H1 (cell line): ENCODE data around the gene PIP5K1B. TPM values are rescaled to one million over a fixed set of nuclear protein-coding genes. Genes with fewer than 3 reads are reported as not detected.

Experiments used
- CTCF ChIA-PET: fragments of 300-600 bp; sonication (Branson Sonifier 250); formaldehyde crosslinking; loops from one replicate; lab custom pipeline; 2021; ENCODE audit not compliant: partially characterized antibody; lab: Charles Lee
- POLR2A ChIA-PET: fragments of 300-600 bp; sonication (Branson Sonifier 250); formaldehyde crosslinking; loops from one replicate; lab custom pipeline; 2021; ENCODE audit warnings: inconsistent platforms; ENCODE audit not compliant: partially characterized antibody; lab: Charles Lee
- DNase-seq, 2 experiments: peaks; one replicate each; pipeline versions ENCODE4 v3.0.0 to v3.0.0-alpha.2; 2010 to 2022; ENCODE audit warnings: low spot score in 2 of 2, low read depth in 1 of 2, mixed read lengths in 1 of 2
- FAIRE-seq: peaks from 2 replicates; lab custom pipeline; 2011; peaks lifted over from hg19 to GRCh38; lab: Jason Lieb, UNC
- H2AFZ ChIP-seq: 2 replicates; pipeline ENCODE4 v1.8.1; 2012; ENCODE audit warnings: low read length, inconsistent platforms
- H2AK5ac ChIP-seq: 2 replicates; pipeline ENCODE4 v1.6.1; 2013; ENCODE audit warnings: low read depth, low read length
- H2BK120ac ChIP-seq: replicated peaks from 2 replicates; pipeline ENCODE3; 2013; ENCODE audit warnings: low read depth, low read length, inconsistent platforms
- H2BK12ac ChIP-seq: 2 replicates; pipeline ENCODE4 v1.6.1; 2013; ENCODE audit warnings: low read depth, low read length
- H2BK15ac ChIP-seq: 2 replicates; pipeline ENCODE4 v1.6.1; 2013; ENCODE audit warnings: low read length
- H2BK20ac ChIP-seq: 2 replicates; pipeline ENCODE4 v1.6.1; 2013; ENCODE audit warnings: low read length
- H2BK5ac ChIP-seq: 2 replicates; pipeline ENCODE4 v1.6.1; 2013; ENCODE audit warnings: low read depth, low read length
- H3K14ac ChIP-seq: 2 replicates; pipeline ENCODE4 v1.6.1; 2013; ENCODE audit warnings: inconsistent platforms; ENCODE audit not compliant: insufficient read length
- H3K18ac ChIP-seq: 2 replicates; pipeline ENCODE4 v1.6.1; 2013; ENCODE audit warnings: low read length; ENCODE audit errors: extremely low read depth
- H3K23ac ChIP-seq: 2 replicates; pipeline ENCODE4 v1.6.1; 2013; ENCODE audit warnings: inconsistent platforms; ENCODE audit not compliant: insufficient read length
- H3K23me2 ChIP-seq: 2 replicates; pipeline ENCODE4 v1.6.1; 2013; ENCODE audit warnings: low read depth, low read length
- H3K27ac ChIP-seq: 2 replicates; pipeline ENCODE4 v1.6.1; 2011; ENCODE audit warnings: low read depth, low read length, inconsistent platforms
- H3K27me3 ChIP-seq, 4 experiments: replicated peaks in 1 of 4; 1 replicate in 1 of 4; 2 replicates in 3 of 4; pipeline versions ENCODE4 v1.6.1 to v1.8.1; 2011 to 2013; ENCODE audit warnings: low read length in 3 of 4, mild to moderate bottlenecking in 3 of 4, inconsistent platforms in 2 of 4, mixed read lengths in 2 of 4, moderate library complexity in 1 of 4; ENCODE audit not compliant: control insufficient read depth in 3 of 4, insufficient read depth in 3 of 4; ENCODE audit errors: extremely low read depth in 1 of 4
- H3K36me3 ChIP-seq, 4 experiments: 2 replicates each; pipeline versions ENCODE4 v1.6.1 to v1.8.1; 2011 to 2013; ENCODE audit warnings: mild to moderate bottlenecking in 4 of 4, low read length in 3 of 4, moderate library complexity in 2 of 4, control low read depth in 1 of 4, inconsistent platforms in 1 of 4; ENCODE audit not compliant: insufficient read depth in 4 of 4, control insufficient read depth in 2 of 4
- H3K4ac ChIP-seq: replicated peaks from 2 replicates; pipeline ENCODE3; 2013; ENCODE audit warnings: low read length, low read depth, mixed read lengths, inconsistent platforms; ENCODE audit not compliant: insufficient read length
- H3K4me1 ChIP-seq, 4 experiments: replicated peaks in 1 of 4; 1 replicate in 1 of 4; 2 replicates in 3 of 4; pipeline versions ENCODE4 v1.6.1 to v1.8.1; 2011 to 2013; ENCODE audit warnings: low read length in 3 of 4, inconsistent platforms in 2 of 4, mixed read lengths in 1 of 4; ENCODE audit not compliant: insufficient read depth in 4 of 4, control insufficient read depth in 3 of 4
- H3K4me2 ChIP-seq, 2 experiments: 2 replicates each; pipeline versions ENCODE4 v1.6.1 to v1.8.1; 2011 to 2013; ENCODE audit warnings: low read depth in 2 of 2, low read length in 2 of 2, control low read depth in 1 of 2, inconsistent platforms in 1 of 2, mild to moderate bottlenecking in 1 of 2; ENCODE audit not compliant: insufficient read depth in 1 of 2
- H3K4me3 ChIP-seq, 4 experiments: fragments of 200-600, 300-600 bp in 1 of 4; sonication (generic), shearing (Covaris generic), sonication (Bioruptor Twin) in 1 of 4; 2 replicates each; pipeline versions ENCODE4 v1.5.1 to v1.8.1; 2011 to 2016; ENCODE audit warnings: low read length in 4 of 4, low read depth in 3 of 4, control low read depth in 2 of 4, inconsistent platforms in 2 of 4, mild to moderate bottlenecking in 2 of 4, mixed read lengths in 1 of 4, moderate library complexity in 1 of 4; ENCODE audit not compliant: insufficient read depth in 2 of 4; ENCODE audit errors: extremely low read depth in 1 of 4
- H3K56ac ChIP-seq: replicated peaks from 2 replicates; pipeline ENCODE3; 2013; ENCODE audit warnings: low read depth, mild to moderate bottlenecking, mixed read lengths, low read length, inconsistent platforms; ENCODE audit not compliant: insufficient read length
- H3K79me1 ChIP-seq: 2 replicates; pipeline ENCODE4 v1.6.1; 2013; ENCODE audit warnings: low read depth, low read length, control low read depth
- H3K79me2 ChIP-seq, 2 experiments: 2 replicates each; pipeline versions ENCODE4 v1.6.1 to v1.8.1; 2012 to 2013; ENCODE audit warnings: low read length in 2 of 2, mild to moderate bottlenecking in 2 of 2, inconsistent platforms in 1 of 2; ENCODE audit not compliant: insufficient read depth in 2 of 2, control insufficient read depth in 1 of 2
- H3K9ac ChIP-seq, 4 experiments: replicated peaks in 1 of 4; 1 replicate in 1 of 4; 2 replicates in 3 of 4; pipeline versions ENCODE4 v1.6.1 to v1.8.1; 2011 to 2013; ENCODE audit warnings: low read depth in 3 of 4, low read length in 3 of 4, control low read depth in 2 of 4, mild to moderate bottlenecking in 2 of 4, moderate library complexity in 2 of 4, inconsistent platforms in 1 of 4; ENCODE audit errors: extremely low read depth in 1 of 4
- H3K9me3 ChIP-seq, 2 experiments: 2 replicates each; pipeline versions ENCODE4 v1.6.1 to v1.8.1; 2012 to 2013; ENCODE audit warnings: mild to moderate bottlenecking in 2 of 2, moderate library complexity in 2 of 2, control low read depth in 1 of 2, inconsistent platforms in 1 of 2, low read depth in 1 of 2, low read length in 1 of 2, mixed read lengths in 1 of 2; ENCODE audit not compliant: insufficient read depth in 2 of 2
- H4K20me1 ChIP-seq, 2 experiments: replicated peaks in 1 of 2; 2 replicates each; pipeline versions ENCODE3 to v1.8.1; 2011 to 2013; ENCODE audit warnings: inconsistent platforms in 2 of 2, low read length in 2 of 2, mild to moderate bottlenecking in 1 of 2; ENCODE audit not compliant: insufficient read depth in 2 of 2, control insufficient read depth in 1 of 2
- H4K5ac ChIP-seq: 2 replicates; pipeline ENCODE4 v1.6.1; 2013; ENCODE audit warnings: low read length, low read depth, mixed read lengths, inconsistent platforms; ENCODE audit not compliant: insufficient read length
- H4K8ac ChIP-seq: 2 replicates; pipeline ENCODE4 v1.8.0; 2013; ENCODE audit warnings: mild to moderate bottlenecking, moderate library complexity, low read length, inconsistent platforms; ENCODE audit not compliant: insufficient read depth; ENCODE audit errors: extremely low read depth
- H4K91ac ChIP-seq: replicated peaks from 2 replicates; pipeline ENCODE3; 2013; ENCODE audit warnings: low read length, mixed read lengths, inconsistent platforms; ENCODE audit not compliant: insufficient read length
- BRCA1 ChIP-seq: IDR thresholded peaks from 2 replicates; pipeline ENCODE4 v1.6.1; 2012; ENCODE audit warnings: low read depth, low read length, improper control_type of control experiment
- EGR1 ChIP-seq: IDR thresholded peaks from 2 replicates; pipeline ENCODE4 v1.6.1; 2011; ENCODE audit warnings: low read depth, low read length, borderline replicate concordance
- EP300 ChIP-seq, 2 experiments: IDR thresholded peaks; 1 replicate in 1 of 2; 2 replicates in 1 of 2; pipeline ENCODE4 v1.6.1; 2011 to 2012; ENCODE audit warnings: low read depth in 2 of 2, low read length in 2 of 2, mild to moderate bottlenecking in 2 of 2, borderline replicate concordance in 1 of 2, inconsistent platforms in 1 of 2, moderate library complexity in 1 of 2
- HDAC2 ChIP-seq, 2 experiments: fragments of 300-600 bp in 1 of 2; sonication (generic) in 1 of 2; IDR thresholded peaks; 2 replicates each; pipeline ENCODE4 v1.6.1; 2011 to 2012; ENCODE audit warnings: low read depth in 2 of 2, low read length in 2 of 2, mild to moderate bottlenecking in 2 of 2, moderate library complexity in 2 of 2, borderline replicate concordance in 1 of 2, inconsistent platforms in 1 of 2
- JUN ChIP-seq: IDR thresholded peaks from 2 replicates; pipeline ENCODE4 v1.6.1; 2011; ENCODE audit warnings: low read depth, mild to moderate bottlenecking, improper control_type of control experiment, low read length
- JUND ChIP-seq: IDR thresholded peaks from 2 replicates; pipeline ENCODE4 v1.6.1; 2011; ENCODE audit warnings: mild to moderate bottlenecking, improper control_type of control experiment, low read length
- KDM4A ChIP-seq: IDR thresholded peaks from one replicate; pipeline ENCODE4 v1.7.1; 2012; ENCODE audit warnings: low read depth, mild to moderate bottlenecking, moderate library complexity, low read length, inconsistent platforms; ENCODE audit not compliant: severe bottlenecking
- RNF2 ChIP-seq: fragments of 200-900, 300-1000 bp; sonication (generic); IDR thresholded peaks from 2 replicates; pipeline ENCODE4 v1.7.1; 2016; ENCODE audit warnings: borderline replicate concordance, low read depth, mild to moderate bottlenecking, antibody characterized with exemption, low read length; ENCODE audit not compliant: poor library complexity, severe bottlenecking; ENCODE audit errors: missing control alignments
- SP2 ChIP-seq: IDR thresholded peaks from 2 replicates; pipeline ENCODE4 v1.6.1; 2012; ENCODE audit warnings: mild to moderate bottlenecking, low read length, inconsistent platforms
- TEAD4 ChIP-seq: IDR thresholded peaks from 2 replicates; pipeline ENCODE4 v1.6.1; 2012; ENCODE audit warnings: low read depth, low read length, inconsistent platforms, mixed read lengths
- YY1 ChIP-seq: IDR thresholded peaks from 2 replicates; pipeline ENCODE4 v1.6.1; 2011; ENCODE audit warnings: low read depth, mild to moderate bottlenecking, low read length
- WGBS, 2 experiments: shearing (Covaris generic) in 1 of 2; methylation state at CpG; one replicate each; pipeline versions ENCODE4 v1.1.6 to v1.1.7; 2013 to 2015; ENCODE audit warnings: low lambda C conversion rate in 2 of 2, mixed read lengths in 2 of 2, inconsistent platforms in 1 of 2, low coverage in 1 of 2, missing lambda C conversion rate in 1 of 2; ENCODE audit not compliant: insufficient replicate concordance in 2 of 2, insufficient coverage in 1 of 2, insufficient read length in 1 of 2; ENCODE audit errors: extremely low coverage in 1 of 2, missing lambda C conversion rate in 1 of 2; 5-methylcytosine and 5-hydroxymethylcytosine counted together
- polyA plus RNA-seq, 7 experiments: library from polyadenylated mRNA; depleted of rRNA in 3 of 7; stranded (reverse) in 5 of 7; unstranded in 2 of 7; fragments of >200 nt in 5 of 7; fragments of 200-250 nt in 2 of 7; gene quantifications; 1 replicate in 5 of 7; 2 replicates in 1 of 7; 4 replicates in 1 of 7; pipeline versions ENCODE4 v1.2.1 to v1.2.3, GENCODE V29; 2011 to 2013; ENCODE audit warnings: missing spikeins in 2 of 7, mixed read lengths in 2 of 7
- total RNA-seq: library from RNA; stranded (reverse); fragmentation: NEBNext Ultra II Directional; extraction: Animal tissue kit (Norgen Biotek cat#: 25700); gene quantifications from 2 replicates; pipeline ENCODE4 v1.2.1, GENCODE V29; 2021
- TF ChIP-seq, protein P1 (sequence below): IDR thresholded peaks from 2 replicates; pipeline ENCODE4 v1.6.1; 2012; ENCODE audit warnings: inconsistent platforms

Gene PIP5K1B
- total and polyA plus RNA-seq, 2 of the 8 experiments (the other 6 are each of a cell fraction or from before 2014, with no cell fraction given): 4.7 to 7.7 TPM

DNA sequence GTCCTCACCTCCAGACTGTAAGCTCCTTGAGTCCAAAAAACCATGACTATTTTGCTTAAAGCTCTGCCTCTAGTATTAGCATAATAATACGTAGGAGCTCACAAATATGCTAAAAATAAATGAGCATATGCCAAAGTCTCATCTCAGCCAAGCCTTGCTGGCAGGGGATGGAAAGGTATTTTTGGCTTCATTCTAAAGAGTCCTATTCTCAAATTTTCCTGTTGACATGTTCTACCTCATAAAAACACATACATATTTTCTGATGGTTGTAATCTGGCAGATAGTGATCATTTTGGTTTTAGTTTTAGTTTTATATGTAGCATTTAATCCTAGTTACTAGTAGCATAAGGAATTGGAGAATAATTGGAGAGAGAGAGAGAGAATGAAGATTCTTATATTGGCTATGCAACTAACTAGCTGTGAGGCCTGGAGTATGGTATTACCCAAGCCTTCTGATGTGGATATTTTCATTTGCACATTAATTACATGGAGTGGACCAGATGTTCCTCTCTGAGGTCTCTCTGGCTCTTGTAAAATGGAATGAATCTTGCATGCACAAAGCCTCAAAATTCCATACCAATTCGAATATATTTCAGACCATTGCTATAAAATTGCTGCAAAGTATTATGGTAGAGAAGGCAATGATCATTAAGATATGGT lies 55.8 kb downstream of the PIP5K1B start:
- no peaks in the 10 kb centered on the region for H3K79me1 ChIP-seq
- no peak overlapping the region for H3K4me3 ChIP-seq
- no peaks in the 10 kb centered on the region for H3K9me3 ChIP-seq
- H2BK20ac ChIP-seq: no peak overlapping the region
- 43% methylated on average over 2 of the region's 2 CpGs; no CpG with 5 or more reads in 1 of the 2 experiments for WGBS, 2 experiments
- H4K8ac ChIP-seq: no peak overlapping the region
- no peaks in the 10 kb centered on the region for H3K27me3 ChIP-seq
- H3K27ac ChIP-seq: no peak overlapping the region
- H3K14ac ChIP-seq: no peak overlapping the region
- CTCF ChIA-PET: interaction anchor here (1.1 kb wide), 1 partner anchor 33 kb away, joined by 3 read pairs; no protein-coding TSS in a partner anchor
- POLR2A ChIA-PET: interaction anchor here (1.1 to 1.4 kb wide), 2 partner anchors 21 to 190 kb away, joined by 3 to 5 read pairs; no protein-coding TSS in a partner anchor
- no peak overlapping the region for H4K5ac ChIP-seq
- DNase-seq (no peak), FAIRE-seq (no peak)
- H2AFZ ChIP-seq: no peak overlapping the region
- H2BK12ac ChIP-seq: no peak overlapping the region
- H3K56ac ChIP-seq: no peak overlapping the region
- H2BK120ac ChIP-seq: no peak overlapping the region
- no peak overlapping the region for H2BK5ac ChIP-seq
- no peak overlapping the region for H3K23ac ChIP-seq
- H3K4me2 ChIP-seq: no peak overlapping the region
- H3K4me1 ChIP-seq: peaks cover 0 to 2% (median 0%) of the 10 kb centered on the region in 4 experiments; a peak in 1 of 7 replicates
- no peak overlapping the region for H3K4ac ChIP-seq
- H3K23me2 ChIP-seq: no peaks in the 10 kb centered on the region
- H4K20me1 ChIP-seq: no peaks in the 10 kb centered on the region
- no peaks in the 10 kb centered on the region for H3K36me3 ChIP-seq
- H2AK5ac ChIP-seq: no peak overlapping the region
- H3K9ac ChIP-seq: no peak overlapping the region
- H3K79me2 ChIP-seq: no peaks in the 10 kb centered on the region
- H2BK15ac ChIP-seq: no peak overlapping the region
- no peak overlapping the region for H3K18ac ChIP-seq
- no peak overlapping the region for H4K91ac ChIP-seq
- TF ChIP-seq YY1 (no peak), RNF2 (no peak), HDAC2 (IDR thresholded peaks at IDR 0.05; ENCODE audit: borderline replicate concordance in 1 of 2, low read depth in 2 of 2, low read length in 2 of 2) (no peak), SP2 (no peak), EGR1 (no peak), KDM4A (no peak), JUND (no peak), EP300 (IDR thresholded peaks at IDR 0.05; ENCODE audit: borderline replicate concordance in 1 of 2, low read depth in 2 of 2, low read length in 2 of 2) (no peak), TEAD4 (no peak), BRCA1 (no peak), JUN (no peak)
- TF ChIP-seq, protein P1, sequence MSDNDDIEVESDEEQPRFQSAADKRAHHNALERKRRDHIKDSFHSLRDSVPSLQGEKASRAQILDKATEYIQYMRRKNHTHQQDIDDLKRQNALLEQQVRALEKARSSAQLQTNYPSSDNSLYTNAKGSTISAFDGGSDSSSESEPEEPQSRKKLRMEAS: no peak
